Right atrium auricular region (tissue), 2 donors: ENCODE data around the gene USP48. TPM values are rescaled to one million over a fixed set of nuclear protein-coding genes. Genes with fewer than 3 reads are reported as not detected.

Experiments used
- DNase-seq: peaks from one replicate; pipeline ENCODE4 v3.0.0-alpha.2; 2019; ENCODE audit warnings: low spot score
- H3K27ac ChIP-seq, 2 donors: fragments of 200-600 bp; sonication (generic); 1 replicate in 1 of 2; 2 replicates in 1 of 2; pipeline ENCODE4 v1.5.1; 2016 to 2019
- H3K27me3 ChIP-seq, 2 donors: fragments of 200-600 bp; sonication (generic); one replicate each; pipeline versions ENCODE4 v1.5.1 to v1.6.0; 2017 to 2019
- H3K36me3 ChIP-seq: fragments of 200-600 bp; sonication (generic); one replicate; pipeline ENCODE4 v1.5.1; 2016
- H3K4me1 ChIP-seq, 2 donors: fragments of 200-600 bp; sonication (generic); one replicate each; pipeline versions ENCODE4 v1.5.1 to v1.6.0; 2017 to 2019
- H3K4me3 ChIP-seq, 2 donors: fragments of 200-600 bp; sonication (generic); 1 replicate in 1 of 2; 2 replicates in 1 of 2; pipeline ENCODE4 v1.5.1; 2017 to 2019; ENCODE audit warnings: mild to moderate bottlenecking in 1 of 2, moderate library complexity in 1 of 2
- H3K9me3 ChIP-seq, 2 donors: fragments of 200-600 bp; sonication (generic); one replicate each; pipeline ENCODE4 v1.5.1; 2019
- total RNA-seq, 2 donors: library from RNA; depleted of rRNA; stranded (reverse); fragments of >200 nt; gene quantifications; one replicate each; pipeline ENCODE4 v1.1.0, GENCODE V29; 2016
- TF ChIP-seq, protein P1 (sequence below), 2 donors: fragments of 200-600 bp; sonication (generic); IDR thresholded peaks; one replicate each; pipeline ENCODE4 v1.5.1; 2019; ENCODE audit warnings: antibody characterized with exemption in 2 of 2

USP48 gene
- total RNA-seq, 2 donors from 2014 or later = 24.1 to 31.0 TPM

DNA sequence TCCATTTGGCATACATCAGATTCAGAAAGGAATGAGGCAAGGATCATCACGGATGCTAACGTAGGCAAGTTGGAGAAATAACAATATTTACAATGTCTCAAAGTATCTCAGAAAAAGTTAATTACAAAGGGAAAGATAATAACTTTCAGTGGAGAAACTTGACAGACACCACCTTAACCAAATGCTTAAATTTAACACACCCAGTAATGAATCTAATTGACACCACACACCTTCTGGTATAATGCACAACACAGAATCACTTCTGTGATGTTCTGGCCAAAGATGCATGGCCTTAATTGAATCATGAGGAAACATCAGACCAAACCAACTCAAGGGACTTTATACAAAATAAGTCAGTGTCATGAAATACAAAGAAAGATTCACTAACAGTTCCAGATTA is 23.1 kb downstream of the USP48 start:
- no peak for DNase-seq
- H3K36me3 ChIP-seq = peaks cover 14% of the 10 kb centered on the region
- no peaks in the 10 kb centered on the region for H3K9me3 ChIP-seq
- no peak overlapping the region for H3K4me3 ChIP-seq
- TF ChIP-seq, protein P1, sequence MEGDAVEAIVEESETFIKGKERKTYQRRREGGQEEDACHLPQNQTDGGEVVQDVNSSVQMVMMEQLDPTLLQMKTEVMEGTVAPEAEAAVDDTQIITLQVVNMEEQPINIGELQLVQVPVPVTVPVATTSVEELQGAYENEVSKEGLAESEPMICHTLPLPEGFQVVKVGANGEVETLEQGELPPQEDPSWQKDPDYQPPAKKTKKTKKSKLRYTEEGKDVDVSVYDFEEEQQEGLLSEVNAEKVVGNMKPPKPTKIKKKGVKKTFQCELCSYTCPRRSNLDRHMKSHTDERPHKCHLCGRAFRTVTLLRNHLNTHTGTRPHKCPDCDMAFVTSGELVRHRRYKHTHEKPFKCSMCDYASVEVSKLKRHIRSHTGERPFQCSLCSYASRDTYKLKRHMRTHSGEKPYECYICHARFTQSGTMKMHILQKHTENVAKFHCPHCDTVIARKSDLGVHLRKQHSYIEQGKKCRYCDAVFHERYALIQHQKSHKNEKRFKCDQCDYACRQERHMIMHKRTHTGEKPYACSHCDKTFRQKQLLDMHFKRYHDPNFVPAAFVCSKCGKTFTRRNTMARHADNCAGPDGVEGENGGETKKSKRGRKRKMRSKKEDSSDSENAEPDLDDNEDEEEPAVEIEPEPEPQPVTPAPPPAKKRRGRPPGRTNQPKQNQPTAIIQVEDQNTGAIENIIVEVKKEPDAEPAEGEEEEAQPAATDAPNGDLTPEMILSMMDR (IDR thresholded peaks at IDR 0.05) = no peak
- H3K4me1 ChIP-seq = peaks cover 0 to 27% of the 10 kb centered on the region in 2 donors
- H3K27ac ChIP-seq = no peak overlapping the region
- no peaks in the 10 kb centered on the region for H3K27me3 ChIP-seq

DNA sequence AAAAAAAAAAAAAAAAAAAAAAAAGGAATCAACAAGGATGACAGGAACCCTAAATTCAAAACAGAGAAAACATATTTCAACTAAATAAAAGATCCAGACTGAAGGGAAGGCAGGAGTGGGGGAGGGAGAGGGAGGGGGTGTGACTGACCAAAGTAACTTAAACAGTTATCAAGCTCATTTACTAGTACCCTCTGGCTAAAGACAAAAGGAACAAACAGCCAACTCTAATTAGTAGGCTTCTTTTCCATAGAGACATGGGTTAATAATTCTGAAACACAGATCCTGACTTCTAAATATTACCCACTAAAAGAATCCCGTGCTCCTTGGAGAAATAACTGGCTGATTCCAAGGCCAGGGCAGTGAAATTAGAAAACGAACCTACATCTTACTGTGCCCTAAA is 23.8 kb downstream of the USP48 start:
- Histone ChIP-seq H3K27ac (no peak overlapping the region), H3K4me1 (peaks cover 0 to 21% of the 10 kb centered on the region in 2 donors), H3K36me3 (peaks cover 21% of the 10 kb centered on the region), H3K27me3 (no peaks in the 10 kb centered on the region), H3K9me3 (no peaks in the 10 kb centered on the region), H3K4me3 (no peak overlapping the region)
- DNase-seq = no peak
- TF ChIP-seq, protein P1 (IDR thresholded peaks at IDR 0.05) = no peak

DNA sequence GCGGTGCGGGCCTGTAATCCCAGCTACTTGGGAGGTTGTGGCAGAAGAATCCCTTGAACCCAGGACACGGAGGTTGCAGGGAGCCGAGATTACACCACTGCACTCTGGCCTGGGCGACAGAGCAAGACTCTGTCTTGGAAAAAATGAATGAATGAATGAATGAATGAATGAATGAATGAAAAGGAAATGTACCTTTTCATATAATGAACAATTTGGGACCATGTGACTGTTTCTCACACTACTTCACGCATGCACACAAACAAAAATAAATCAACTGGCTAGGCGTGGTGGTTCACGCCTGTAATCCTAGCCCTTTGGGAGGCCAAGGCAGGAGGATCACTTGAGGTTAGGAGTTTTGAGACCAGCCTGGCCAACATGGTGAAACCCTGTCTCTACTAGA is 24.3 kb downstream of the USP48 start:
- Histone ChIP-seq H3K4me3 (no peak overlapping the region), H3K27ac (no peak overlapping the region), H3K36me3 (peaks cover 26% of the 10 kb centered on the region), H3K4me1 (peaks cover 0 to 15% of the 10 kb centered on the region in 2 donors), H3K27me3 (no peaks in the 10 kb centered on the region), H3K9me3 (no peaks in the 10 kb centered on the region)
- TF ChIP-seq, protein P1 (IDR thresholded peaks at IDR 0.05) = no peak
- no peak for DNase-seq

DNA sequence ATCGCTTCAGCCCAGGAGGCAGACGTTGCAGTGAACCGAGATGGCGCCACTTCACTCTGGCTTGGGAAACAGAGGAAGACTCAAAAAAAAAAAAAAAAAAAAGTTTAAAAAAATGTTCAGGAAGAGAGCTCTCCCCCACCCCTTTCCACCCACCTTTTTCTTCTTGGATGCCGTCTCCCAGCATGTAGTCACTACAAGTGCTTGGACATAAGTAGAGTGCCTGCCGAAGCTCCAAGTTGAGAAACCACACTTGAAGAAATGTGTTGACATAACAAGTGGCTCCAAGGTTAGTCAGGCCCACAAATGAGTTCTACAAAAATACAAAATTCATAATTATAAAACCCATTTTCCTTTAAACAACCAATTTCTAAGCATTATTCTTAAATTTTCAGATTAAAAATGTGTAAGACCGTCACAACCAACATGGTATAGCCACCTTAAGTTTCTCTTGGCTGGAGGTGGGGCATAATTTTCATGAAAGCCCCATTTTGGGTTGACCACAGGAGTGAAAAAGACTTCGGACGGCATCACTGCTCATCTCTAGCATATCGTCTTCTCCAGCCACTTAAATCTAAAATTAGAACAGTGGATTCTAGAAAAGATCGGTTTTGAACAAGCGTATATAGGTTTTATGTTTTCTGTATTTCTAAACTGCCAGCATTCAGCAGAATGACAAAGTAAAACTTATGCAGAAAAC is 26.4 kb downstream of the USP48 start:
- TF ChIP-seq, protein P1 (IDR thresholded peaks at IDR 0.05) = no peak
- Histone ChIP-seq H3K27me3 (no peaks in the 10 kb centered on the region), H3K9me3 (no peaks in the 10 kb centered on the region), H3K4me3 (no peak overlapping the region), H3K36me3 (peaks cover 41% of the 10 kb centered on the region), H3K27ac (no peak overlapping the region), H3K4me1 (peaks cover 0 to 10% of the 10 kb centered on the region in 2 donors)
- DNase-seq = no peak

DNA sequence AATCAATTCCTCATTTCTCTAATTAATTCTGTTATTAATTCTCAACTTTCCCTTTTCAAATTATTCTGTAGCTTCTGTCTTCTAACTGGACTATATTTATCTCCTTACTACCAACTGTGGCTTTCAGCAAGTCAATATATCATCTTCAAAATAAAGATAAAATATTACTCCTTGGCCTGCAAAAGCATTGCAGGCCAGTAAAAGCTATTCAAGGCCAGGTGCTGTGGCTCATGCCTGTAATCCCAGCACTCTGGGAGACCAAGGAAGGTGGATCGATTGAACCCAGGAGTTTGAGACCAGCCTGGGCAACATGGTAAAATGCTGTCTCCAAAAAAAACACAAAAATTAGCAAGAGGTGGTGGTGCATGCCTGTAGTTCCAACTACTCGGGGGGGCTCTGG is 27.9 kb downstream of the USP48 start:
- Histone ChIP-seq H3K9me3 (no peaks in the 10 kb centered on the region), H3K4me1 (peaks cover 0 to 10% of the 10 kb centered on the region in 2 donors), H3K27ac (no peak overlapping the region), H3K4me3 (no peak overlapping the region), H3K36me3 (peaks cover 56% of the 10 kb centered on the region), H3K27me3 (no peaks in the 10 kb centered on the region)
- TF ChIP-seq, protein P1 (IDR thresholded peaks at IDR 0.05) = no peak
- DNase-seq = no peak

DNA sequence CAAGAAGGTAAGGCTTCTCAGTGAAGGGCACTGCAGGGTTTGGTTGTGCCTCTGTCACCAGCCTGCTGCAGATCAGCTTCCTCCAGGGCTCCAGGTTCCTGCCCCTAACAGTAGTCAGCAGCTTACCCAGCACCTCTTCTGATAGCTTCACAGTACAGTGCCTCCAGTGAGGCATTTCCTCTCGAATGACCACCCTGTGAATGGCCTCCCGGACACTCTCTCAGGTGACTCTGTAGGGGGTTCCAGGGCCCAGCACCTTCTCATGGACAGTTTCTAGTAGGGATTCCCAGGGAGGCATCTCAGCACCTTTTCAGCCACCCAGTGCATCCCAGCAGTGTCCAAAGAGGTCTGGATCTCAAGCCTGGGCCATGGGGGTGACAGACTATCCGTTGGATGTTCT is 28.4 kb downstream of the USP48 start:
- DNase-seq = no peak
- TF ChIP-seq, protein P1 (IDR thresholded peaks at IDR 0.05) = no peak
- H3K4me1 ChIP-seq = peaks cover 0 to 9% of the 10 kb centered on the region in 2 donors
- H3K27ac ChIP-seq = no peak overlapping the region
- peaks cover 56% of the 10 kb centered on the region for H3K36me3 ChIP-seq
- H3K9me3 ChIP-seq = no peaks in the 10 kb centered on the region
- H3K4me3 ChIP-seq = no peak overlapping the region
- H3K27me3 ChIP-seq = no peaks in the 10 kb centered on the region
